ENCODE results near the gene RNF6.

DNA sequence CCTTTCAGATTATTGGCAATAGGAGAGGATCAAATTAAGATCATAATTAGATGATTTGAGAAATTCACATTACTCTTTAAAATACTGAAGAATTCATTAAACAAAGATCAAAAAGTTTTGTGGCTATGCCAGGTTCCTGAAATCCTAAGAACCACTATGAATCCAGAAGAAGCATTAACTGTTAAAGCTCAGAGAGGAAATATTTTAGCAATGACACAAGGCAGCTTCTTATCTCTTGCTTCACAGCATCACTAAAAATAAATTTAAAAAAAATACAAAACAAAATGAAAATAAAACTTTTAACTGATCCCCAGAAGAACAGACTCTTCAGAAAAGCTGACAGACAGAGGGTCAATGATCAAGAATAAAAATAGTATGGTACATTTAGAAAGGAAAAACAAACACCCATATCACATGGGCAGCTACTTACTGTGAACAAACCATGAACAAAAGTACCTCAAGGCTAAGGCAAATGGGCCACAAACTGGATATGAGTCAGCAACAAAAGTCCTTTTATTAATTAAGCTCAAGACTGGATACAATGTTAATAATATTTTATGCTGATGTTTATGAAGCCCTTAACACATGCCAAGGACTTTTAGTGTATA lies 19.6 kb downstream of the RNF6 start:
- TF ChIP-seq HDAC6 (IDR thresholded peaks at IDR 0.05; ENCODE audit: unreplicated experiment) (no peak), ZNF217 (IDR thresholded peaks at IDR 0.05) (no peak), STAT1 (conservative IDR thresholded peaks at IDR 0.05) (no peak), CREB1 (IDR thresholded peaks at IDR 0.05; ENCODE audit: low read depth) (no peak), YY1 (IDR thresholded peaks at IDR 0.05; ENCODE audit: low read depth, low read length) (no peak), POLR2A (IDR thresholded peaks at IDR 0.05; ENCODE audit: low read depth, low read length) (no peak), BCL11A (IDR thresholded peaks at IDR 0.05; ENCODE audit: low read depth, low read length) (no peak), ZZZ3 (IDR thresholded peaks at IDR 0.05; ENCODE audit: control insufficient read depth, insufficient read length, low read depth) (no peak), DPF2 (IDR thresholded peaks at IDR 0.05) (no peak), GABPA (IDR thresholded peaks at IDR 0.05; ENCODE audit: low read depth) (no peak), SP1 (IDR thresholded peaks at IDR 0.05; ENCODE audit: low read depth, low read length) (no peak)
- TF ChIP-seq, protein P1, sequence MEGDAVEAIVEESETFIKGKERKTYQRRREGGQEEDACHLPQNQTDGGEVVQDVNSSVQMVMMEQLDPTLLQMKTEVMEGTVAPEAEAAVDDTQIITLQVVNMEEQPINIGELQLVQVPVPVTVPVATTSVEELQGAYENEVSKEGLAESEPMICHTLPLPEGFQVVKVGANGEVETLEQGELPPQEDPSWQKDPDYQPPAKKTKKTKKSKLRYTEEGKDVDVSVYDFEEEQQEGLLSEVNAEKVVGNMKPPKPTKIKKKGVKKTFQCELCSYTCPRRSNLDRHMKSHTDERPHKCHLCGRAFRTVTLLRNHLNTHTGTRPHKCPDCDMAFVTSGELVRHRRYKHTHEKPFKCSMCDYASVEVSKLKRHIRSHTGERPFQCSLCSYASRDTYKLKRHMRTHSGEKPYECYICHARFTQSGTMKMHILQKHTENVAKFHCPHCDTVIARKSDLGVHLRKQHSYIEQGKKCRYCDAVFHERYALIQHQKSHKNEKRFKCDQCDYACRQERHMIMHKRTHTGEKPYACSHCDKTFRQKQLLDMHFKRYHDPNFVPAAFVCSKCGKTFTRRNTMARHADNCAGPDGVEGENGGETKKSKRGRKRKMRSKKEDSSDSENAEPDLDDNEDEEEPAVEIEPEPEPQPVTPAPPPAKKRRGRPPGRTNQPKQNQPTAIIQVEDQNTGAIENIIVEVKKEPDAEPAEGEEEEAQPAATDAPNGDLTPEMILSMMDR (IDR thresholded peaks at IDR 0.05 in 2 of 3, conservative IDR thresholded peaks at IDR 0.05 in 1 of 3; ENCODE audit: control insufficient read depth in 2 of 3, extremely low read depth in 1 of 3, insufficient read depth in 1 of 3, low read depth in 3 of 3, low read length in 3 of 3), result no peak
